DOHH2 (cell line): ENCODE results near the gene DNAJC5G.

ENCODE experiments used
- EZH2phosphoT487 ChIP-seq: fragments of 200-600 bp; sonication (generic); IDR thresholded peaks from 2 replicates; pipeline ENCODE4 v1.6.1; 2017; ENCODE audit warnings: borderline replicate concordance, mild to moderate bottlenecking, antibody characterized with exemption, low read length, moderate library complexity, mixed read lengths
- TF ChIP-seq, protein P1 (sequence below): fragments of 200-600 bp; sonication (generic); IDR thresholded peaks from one replicate; pipeline ENCODE4 v1.5.1; 2014; ENCODE audit warnings: antibody characterized with exemption, mild to moderate bottlenecking, low read depth, low read length; ENCODE audit not compliant: poor library complexity, severe bottlenecking

DNA sequence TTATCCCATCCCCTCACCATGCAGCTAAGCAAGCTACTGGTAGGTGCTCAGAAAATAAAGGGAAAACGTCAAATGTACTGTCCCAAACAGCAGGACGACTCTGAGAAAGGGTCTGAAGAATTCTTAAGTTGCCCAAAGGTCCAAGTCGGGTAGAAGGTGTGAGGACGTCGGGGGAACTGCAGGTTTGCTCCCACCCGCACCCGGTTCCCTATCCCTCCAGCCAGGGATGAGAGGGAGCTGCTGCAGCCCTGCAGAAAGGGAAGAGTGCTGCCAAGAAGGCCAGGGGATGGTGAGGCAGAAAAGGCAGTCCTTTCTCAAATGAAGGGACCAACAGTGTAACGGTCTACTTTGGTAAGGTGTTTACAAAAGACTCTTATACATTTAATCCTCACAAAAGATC is 39.9 kb downstream of the DNAJC5G start:
- TF ChIP-seq, protein P1, sequence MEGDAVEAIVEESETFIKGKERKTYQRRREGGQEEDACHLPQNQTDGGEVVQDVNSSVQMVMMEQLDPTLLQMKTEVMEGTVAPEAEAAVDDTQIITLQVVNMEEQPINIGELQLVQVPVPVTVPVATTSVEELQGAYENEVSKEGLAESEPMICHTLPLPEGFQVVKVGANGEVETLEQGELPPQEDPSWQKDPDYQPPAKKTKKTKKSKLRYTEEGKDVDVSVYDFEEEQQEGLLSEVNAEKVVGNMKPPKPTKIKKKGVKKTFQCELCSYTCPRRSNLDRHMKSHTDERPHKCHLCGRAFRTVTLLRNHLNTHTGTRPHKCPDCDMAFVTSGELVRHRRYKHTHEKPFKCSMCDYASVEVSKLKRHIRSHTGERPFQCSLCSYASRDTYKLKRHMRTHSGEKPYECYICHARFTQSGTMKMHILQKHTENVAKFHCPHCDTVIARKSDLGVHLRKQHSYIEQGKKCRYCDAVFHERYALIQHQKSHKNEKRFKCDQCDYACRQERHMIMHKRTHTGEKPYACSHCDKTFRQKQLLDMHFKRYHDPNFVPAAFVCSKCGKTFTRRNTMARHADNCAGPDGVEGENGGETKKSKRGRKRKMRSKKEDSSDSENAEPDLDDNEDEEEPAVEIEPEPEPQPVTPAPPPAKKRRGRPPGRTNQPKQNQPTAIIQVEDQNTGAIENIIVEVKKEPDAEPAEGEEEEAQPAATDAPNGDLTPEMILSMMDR, result no peak
- no peak for TF ChIP-seq EZH2phosphoT487
